H1 (cell line): ENCODE results near the gene OR11H6. TPM values are rescaled to one million over a fixed set of nuclear protein-coding genes. Genes with fewer than 3 reads are reported as not detected.
"Not testable (repeated sequence)": the region's sequence is repeated elsewhere in the genome, so short reads cannot be mapped to it uniquely, and the experiment has no call there.

Experiments
- CTCF ChIA-PET: fragments of 300-600 bp; sonication (Branson Sonifier 250); formaldehyde crosslinking; loops from one replicate; lab custom pipeline; 2021; ENCODE audit not compliant: partially characterized antibody; lab: Charles Lee
- POLR2A ChIA-PET: fragments of 300-600 bp; sonication (Branson Sonifier 250); formaldehyde crosslinking; loops from one replicate; lab custom pipeline; 2021; ENCODE audit warnings: inconsistent platforms; ENCODE audit not compliant: partially characterized antibody; lab: Charles Lee
- DNase-seq, 2 experiments: peaks; one replicate each; pipeline versions ENCODE4 v3.0.0 to v3.0.0-alpha.2; 2010 to 2022; ENCODE audit warnings: low spot score in 2 of 2, low read depth in 1 of 2, mixed read lengths in 1 of 2
- FAIRE-seq: peaks from 2 replicates; lab custom pipeline; 2011; peaks lifted over from hg19 to GRCh38; lab: Jason Lieb, UNC
- H2AFZ ChIP-seq: 2 replicates; pipeline ENCODE4 v1.8.1; 2012; ENCODE audit warnings: low read length, inconsistent platforms
- H2AK5ac ChIP-seq: 2 replicates; pipeline ENCODE4 v1.6.1; 2013; ENCODE audit warnings: low read depth, low read length
- H2BK120ac ChIP-seq: replicated peaks from 2 replicates; pipeline ENCODE3; 2013; ENCODE audit warnings: low read depth, low read length, inconsistent platforms
- H2BK12ac ChIP-seq: 2 replicates; pipeline ENCODE4 v1.6.1; 2013; ENCODE audit warnings: low read depth, low read length
- H2BK15ac ChIP-seq: 2 replicates; pipeline ENCODE4 v1.6.1; 2013; ENCODE audit warnings: low read length
- H2BK20ac ChIP-seq: 2 replicates; pipeline ENCODE4 v1.6.1; 2013; ENCODE audit warnings: low read length
- H2BK5ac ChIP-seq: 2 replicates; pipeline ENCODE4 v1.6.1; 2013; ENCODE audit warnings: low read depth, low read length
- H3K14ac ChIP-seq: 2 replicates; pipeline ENCODE4 v1.6.1; 2013; ENCODE audit warnings: inconsistent platforms; ENCODE audit not compliant: insufficient read length
- H3K18ac ChIP-seq: 2 replicates; pipeline ENCODE4 v1.6.1; 2013; ENCODE audit warnings: low read length; ENCODE audit errors: extremely low read depth
- H3K23ac ChIP-seq: 2 replicates; pipeline ENCODE4 v1.6.1; 2013; ENCODE audit warnings: inconsistent platforms; ENCODE audit not compliant: insufficient read length
- H3K23me2 ChIP-seq: 2 replicates; pipeline ENCODE4 v1.6.1; 2013; ENCODE audit warnings: low read depth, low read length
- H3K27ac ChIP-seq: 2 replicates; pipeline ENCODE4 v1.6.1; 2011; ENCODE audit warnings: low read depth, low read length, inconsistent platforms
- H3K27me3 ChIP-seq, 4 experiments: replicated peaks in 1 of 4; 1 replicate in 1 of 4; 2 replicates in 3 of 4; pipeline versions ENCODE4 v1.6.1 to v1.8.1; 2011 to 2013; ENCODE audit warnings: low read length in 3 of 4, mild to moderate bottlenecking in 3 of 4, inconsistent platforms in 2 of 4, mixed read lengths in 2 of 4, moderate library complexity in 1 of 4; ENCODE audit not compliant: control insufficient read depth in 3 of 4, insufficient read depth in 3 of 4; ENCODE audit errors: extremely low read depth in 1 of 4
- H3K36me3 ChIP-seq, 4 experiments: 2 replicates each; pipeline versions ENCODE4 v1.6.1 to v1.8.1; 2011 to 2013; ENCODE audit warnings: mild to moderate bottlenecking in 4 of 4, low read length in 3 of 4, moderate library complexity in 2 of 4, control low read depth in 1 of 4, inconsistent platforms in 1 of 4; ENCODE audit not compliant: insufficient read depth in 4 of 4, control insufficient read depth in 2 of 4
- H3K4ac ChIP-seq: replicated peaks from 2 replicates; pipeline ENCODE3; 2013; ENCODE audit warnings: low read length, low read depth, mixed read lengths, inconsistent platforms; ENCODE audit not compliant: insufficient read length
- H3K4me1 ChIP-seq, 4 experiments: replicated peaks in 1 of 4; 1 replicate in 1 of 4; 2 replicates in 3 of 4; pipeline versions ENCODE4 v1.6.1 to v1.8.1; 2011 to 2013; ENCODE audit warnings: low read length in 3 of 4, inconsistent platforms in 2 of 4, mixed read lengths in 1 of 4; ENCODE audit not compliant: insufficient read depth in 4 of 4, control insufficient read depth in 3 of 4
- H3K4me2 ChIP-seq, 2 experiments: 2 replicates each; pipeline versions ENCODE4 v1.6.1 to v1.8.1; 2011 to 2013; ENCODE audit warnings: low read depth in 2 of 2, low read length in 2 of 2, control low read depth in 1 of 2, inconsistent platforms in 1 of 2, mild to moderate bottlenecking in 1 of 2; ENCODE audit not compliant: insufficient read depth in 1 of 2
- H3K4me3 ChIP-seq, 4 experiments: fragments of 200-600, 300-600 bp in 1 of 4; sonication (generic), shearing (Covaris generic), sonication (Bioruptor Twin) in 1 of 4; 2 replicates each; pipeline versions ENCODE4 v1.5.1 to v1.8.1; 2011 to 2016; ENCODE audit warnings: low read length in 4 of 4, low read depth in 3 of 4, control low read depth in 2 of 4, inconsistent platforms in 2 of 4, mild to moderate bottlenecking in 2 of 4, mixed read lengths in 1 of 4, moderate library complexity in 1 of 4; ENCODE audit not compliant: insufficient read depth in 2 of 4; ENCODE audit errors: extremely low read depth in 1 of 4
- H3K56ac ChIP-seq: replicated peaks from 2 replicates; pipeline ENCODE3; 2013; ENCODE audit warnings: low read depth, mild to moderate bottlenecking, mixed read lengths, low read length, inconsistent platforms; ENCODE audit not compliant: insufficient read length
- H3K79me1 ChIP-seq: 2 replicates; pipeline ENCODE4 v1.6.1; 2013; ENCODE audit warnings: low read depth, low read length, control low read depth
- H3K79me2 ChIP-seq, 2 experiments: 2 replicates each; pipeline versions ENCODE4 v1.6.1 to v1.8.1; 2012 to 2013; ENCODE audit warnings: low read length in 2 of 2, mild to moderate bottlenecking in 2 of 2, inconsistent platforms in 1 of 2; ENCODE audit not compliant: insufficient read depth in 2 of 2, control insufficient read depth in 1 of 2
- H3K9ac ChIP-seq, 4 experiments: replicated peaks in 1 of 4; 1 replicate in 1 of 4; 2 replicates in 3 of 4; pipeline versions ENCODE4 v1.6.1 to v1.8.1; 2011 to 2013; ENCODE audit warnings: low read depth in 3 of 4, low read length in 3 of 4, control low read depth in 2 of 4, mild to moderate bottlenecking in 2 of 4, moderate library complexity in 2 of 4, inconsistent platforms in 1 of 4; ENCODE audit errors: extremely low read depth in 1 of 4
- H3K9me3 ChIP-seq, 2 experiments: 2 replicates each; pipeline versions ENCODE4 v1.6.1 to v1.8.1; 2012 to 2013; ENCODE audit warnings: mild to moderate bottlenecking in 2 of 2, moderate library complexity in 2 of 2, control low read depth in 1 of 2, inconsistent platforms in 1 of 2, low read depth in 1 of 2, low read length in 1 of 2, mixed read lengths in 1 of 2; ENCODE audit not compliant: insufficient read depth in 2 of 2
- H4K20me1 ChIP-seq, 2 experiments: replicated peaks in 1 of 2; 2 replicates each; pipeline versions ENCODE3 to v1.8.1; 2011 to 2013; ENCODE audit warnings: inconsistent platforms in 2 of 2, low read length in 2 of 2, mild to moderate bottlenecking in 1 of 2; ENCODE audit not compliant: insufficient read depth in 2 of 2, control insufficient read depth in 1 of 2
- H4K5ac ChIP-seq: 2 replicates; pipeline ENCODE4 v1.6.1; 2013; ENCODE audit warnings: low read length, low read depth, mixed read lengths, inconsistent platforms; ENCODE audit not compliant: insufficient read length
- H4K8ac ChIP-seq: 2 replicates; pipeline ENCODE4 v1.8.0; 2013; ENCODE audit warnings: mild to moderate bottlenecking, moderate library complexity, low read length, inconsistent platforms; ENCODE audit not compliant: insufficient read depth; ENCODE audit errors: extremely low read depth
- H4K91ac ChIP-seq: replicated peaks from 2 replicates; pipeline ENCODE3; 2013; ENCODE audit warnings: low read length, mixed read lengths, inconsistent platforms; ENCODE audit not compliant: insufficient read length
- WGBS, 2 experiments: shearing (Covaris generic) in 1 of 2; methylation state at CpG; one replicate each; pipeline versions ENCODE4 v1.1.6 to v1.1.7; 2013 to 2015; ENCODE audit warnings: low lambda C conversion rate in 2 of 2, mixed read lengths in 2 of 2, inconsistent platforms in 1 of 2, low coverage in 1 of 2, missing lambda C conversion rate in 1 of 2; ENCODE audit not compliant: insufficient replicate concordance in 2 of 2, insufficient coverage in 1 of 2, insufficient read length in 1 of 2; ENCODE audit errors: extremely low coverage in 1 of 2, missing lambda C conversion rate in 1 of 2; 5-methylcytosine and 5-hydroxymethylcytosine counted together
- polyA plus RNA-seq, 7 experiments: library from polyadenylated mRNA; depleted of rRNA in 3 of 7; stranded (reverse) in 5 of 7; unstranded in 2 of 7; fragments of >200 nt in 5 of 7; fragments of 200-250 nt in 2 of 7; gene quantifications; 1 replicate in 5 of 7; 2 replicates in 1 of 7; 4 replicates in 1 of 7; pipeline versions ENCODE4 v1.2.1 to v1.2.3, GENCODE V29; 2011 to 2013; ENCODE audit warnings: missing spikeins in 2 of 7, mixed read lengths in 2 of 7
- total RNA-seq: library from RNA; stranded (reverse); fragmentation: NEBNext Ultra II Directional; extraction: Animal tissue kit (Norgen Biotek cat#: 25700); gene quantifications from 2 replicates; pipeline ENCODE4 v1.2.1, GENCODE V29; 2021

Gene OR11H6
- total and polyA plus RNA-seq, 2 of the 8 experiments (the other 6 are each of a cell fraction or from before 2014, with no cell fraction given) = not detected

DNA sequence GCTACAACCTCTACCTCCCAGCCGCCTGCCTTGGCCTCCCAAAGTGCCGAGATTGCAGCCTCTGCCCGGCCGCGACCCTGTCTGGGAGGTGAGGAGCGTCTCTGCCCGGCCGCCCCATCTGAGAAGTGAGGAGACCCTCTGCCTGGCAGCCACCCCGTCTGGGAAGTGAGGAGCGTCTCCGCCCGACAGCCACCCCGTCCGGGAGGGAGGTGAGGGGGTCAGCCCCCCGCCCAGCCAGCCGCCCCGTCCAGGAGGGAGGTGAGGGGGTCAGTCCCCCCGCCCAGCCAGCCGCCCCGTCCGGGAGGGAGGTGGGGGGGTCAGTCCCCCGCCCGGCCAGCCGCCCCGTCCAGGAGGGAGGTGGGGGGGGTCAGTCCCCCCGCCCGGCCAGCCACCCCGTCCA, 11.1 kb upstream of the OR11H6 start:
- 98% methylated on average over 9 of the region's 28 CpGs; no CpG with 5 or more reads in 1 of the 2 experiments for WGBS, 2 experiments
- H3K9me3 ChIP-seq = peaks cover 38 to 58% of the 10 kb centered on the region in 2 experiments
- H3K23me2 ChIP-seq, CTCF ChIA-PET, H3K56ac ChIP-seq, H3K79me1 ChIP-seq, H3K23ac ChIP-seq, H3K4me1 ChIP-seq, DNase-seq, H3K79me2 ChIP-seq, H3K4me3 ChIP-seq, H3K9ac ChIP-seq, H4K91ac ChIP-seq, H3K4ac ChIP-seq, H2BK15ac ChIP-seq, H2BK120ac ChIP-seq, H2AFZ ChIP-seq, H2BK20ac ChIP-seq, H3K4me2 ChIP-seq, H2AK5ac ChIP-seq, H4K5ac ChIP-seq, H4K20me1 ChIP-seq, H3K36me3 ChIP-seq, H3K18ac ChIP-seq, H2BK5ac ChIP-seq, H3K27me3 ChIP-seq, H2BK12ac ChIP-seq, H4K8ac ChIP-seq, FAIRE-seq, POLR2A ChIA-PET, H3K27ac ChIP-seq, H3K14ac ChIP-seq: not testable (repeated sequence)
